ENCODE data around the gene CACNG7. TPM values are rescaled to one million over a fixed set of nuclear protein-coding genes. Genes with fewer than 3 reads are reported as not detected.
"Not testable (repeated sequence)": the region's sequence is repeated elsewhere in the genome, so short reads cannot be mapped to it uniquely, and the experiment has no call there.

Gene CACNG7
- total RNA-seq, 2 donors from 2014 or later = not detected

DNA sequence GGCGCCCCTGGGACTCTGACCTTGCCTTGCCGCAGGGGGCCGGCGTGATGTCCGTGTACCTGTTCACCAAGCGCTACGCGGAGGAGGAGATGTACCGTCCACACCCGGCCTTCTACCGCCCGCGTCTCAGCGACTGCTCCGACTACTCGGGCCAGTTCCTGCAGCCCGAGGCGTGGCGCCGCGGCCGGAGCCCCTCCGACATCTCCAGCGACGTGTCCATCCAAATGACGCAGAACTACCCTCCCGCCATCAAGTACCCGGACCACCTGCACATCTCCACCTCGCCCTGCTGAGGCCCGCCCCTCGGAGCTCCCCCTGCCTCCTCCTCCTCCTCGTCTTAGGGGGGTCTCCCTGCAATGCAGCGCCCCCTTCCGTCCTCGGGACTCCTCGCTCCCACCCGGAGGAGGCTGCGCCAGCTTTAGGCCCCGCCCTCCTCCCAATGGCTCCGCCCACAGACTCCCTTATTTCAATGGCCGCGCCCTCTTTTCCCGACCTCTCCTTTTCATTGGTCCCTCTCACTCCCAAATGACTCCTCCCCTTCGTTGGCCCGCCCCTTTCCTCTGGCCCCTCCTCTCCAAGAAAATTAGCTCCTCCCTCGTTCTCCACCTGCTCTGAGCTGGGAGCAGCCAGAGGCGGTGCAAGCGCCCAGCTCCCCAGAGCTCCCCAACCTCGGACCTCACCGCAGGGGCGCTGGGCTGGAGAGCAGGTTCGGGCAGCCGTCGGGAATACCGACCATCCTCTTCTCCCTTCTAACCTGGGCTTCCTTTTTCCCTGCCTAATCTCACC lies 33.1 kb downstream of the CACNG7 start:
- DNase-seq (no peak), ATAC-seq (no peak)
- intact Hi-C loops (cut with DNase I, micrococcal nuclease) = no loop called here

DNA sequence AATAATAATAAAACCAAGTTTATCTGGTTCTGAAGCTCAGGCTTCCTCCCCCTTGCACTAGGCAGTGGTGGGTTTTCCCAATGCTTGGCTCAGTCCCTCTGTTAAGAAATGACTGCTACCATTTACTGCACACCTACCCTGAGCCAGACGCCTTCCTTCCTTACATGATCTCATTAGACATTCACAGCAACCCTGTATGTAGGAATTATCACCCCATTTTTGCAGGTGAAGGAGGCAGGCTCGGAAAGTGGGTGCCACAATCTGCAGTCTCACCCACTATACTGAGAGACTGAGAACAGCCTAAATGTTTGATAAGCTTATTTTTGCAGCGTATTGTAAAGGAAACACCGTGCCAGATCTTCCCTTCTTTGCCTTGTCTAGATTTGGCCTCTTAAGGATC lies 35.3 kb downstream of the CACNG7 start:
- DNase-seq (no peak), ATAC-seq (no peak)
- intact Hi-C loops (cut with DNase I, micrococcal nuclease) = no loop called here

DNA sequence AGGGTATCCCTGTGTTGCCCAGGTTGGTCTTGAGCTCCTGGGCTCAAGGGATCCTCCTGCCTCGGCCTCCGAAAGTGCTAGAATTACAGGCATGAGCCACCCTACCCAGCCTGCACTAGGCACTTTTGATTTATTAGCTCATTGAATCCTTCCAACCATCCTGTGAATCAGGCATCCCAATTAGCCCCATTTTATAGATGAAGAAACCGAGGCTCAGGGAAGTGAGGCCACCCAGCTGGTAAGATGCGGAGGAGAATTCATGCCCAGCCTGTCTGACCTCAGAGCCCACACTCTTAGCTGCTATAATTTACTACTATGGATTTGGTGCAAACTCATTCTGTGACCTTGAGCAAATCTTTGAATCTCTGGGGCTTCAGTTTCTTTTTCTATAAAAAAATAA lies 35.9 kb downstream of the CACNG7 start:
- intact Hi-C loops (cut with DNase I, micrococcal nuclease) = no loop called here
- no peak for ATAC-seq
- no peak for DNase-seq

DNA sequence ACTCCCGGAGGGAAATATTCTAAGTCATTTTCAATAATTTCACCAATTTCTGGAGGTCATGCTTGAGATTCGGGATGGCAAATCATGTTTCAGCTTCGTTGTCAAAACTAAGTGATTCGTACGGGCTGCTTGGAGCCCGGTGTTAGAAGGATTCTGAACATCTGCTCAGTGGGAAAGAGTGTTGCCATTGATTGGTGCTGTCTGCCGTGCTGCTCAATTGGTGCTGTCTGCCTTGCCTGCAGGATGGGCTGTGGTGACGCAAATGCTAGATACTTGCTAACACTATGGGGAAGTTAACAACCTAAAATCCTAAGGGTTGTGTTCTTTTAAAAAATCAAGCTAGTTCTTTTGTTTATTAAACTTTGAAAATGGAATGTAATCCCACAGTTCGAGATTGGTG lies 36.4 kb downstream of the CACNG7 start:
- ATAC-seq (no peak), DNase-seq (no peak)
- intact Hi-C loops (cut with DNase I, micrococcal nuclease) = no loop called here

DNA sequence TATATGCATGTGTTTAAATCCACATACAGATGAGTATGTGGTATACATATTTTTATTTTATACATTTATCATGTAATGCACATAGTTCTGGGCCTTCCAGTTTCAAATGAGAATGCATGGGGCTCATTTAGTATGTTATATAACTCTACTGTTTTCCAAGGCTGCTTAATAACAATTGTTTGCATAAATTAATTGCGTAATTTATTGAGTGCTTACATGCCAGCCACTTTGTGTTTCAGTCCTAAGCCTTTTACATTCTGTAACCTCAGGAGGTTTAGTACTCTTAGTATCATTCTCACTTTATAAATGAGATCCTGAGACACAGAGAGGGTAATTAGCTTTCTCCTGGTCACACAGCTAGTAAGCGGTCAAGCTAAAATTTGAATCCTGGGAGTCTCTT lies 36.9 kb downstream of the CACNG7 start:
- intact Hi-C loops (cut with DNase I, micrococcal nuclease) = no loop called here
- DNase-seq = no peak
- ATAC-seq = no peak

DNA sequence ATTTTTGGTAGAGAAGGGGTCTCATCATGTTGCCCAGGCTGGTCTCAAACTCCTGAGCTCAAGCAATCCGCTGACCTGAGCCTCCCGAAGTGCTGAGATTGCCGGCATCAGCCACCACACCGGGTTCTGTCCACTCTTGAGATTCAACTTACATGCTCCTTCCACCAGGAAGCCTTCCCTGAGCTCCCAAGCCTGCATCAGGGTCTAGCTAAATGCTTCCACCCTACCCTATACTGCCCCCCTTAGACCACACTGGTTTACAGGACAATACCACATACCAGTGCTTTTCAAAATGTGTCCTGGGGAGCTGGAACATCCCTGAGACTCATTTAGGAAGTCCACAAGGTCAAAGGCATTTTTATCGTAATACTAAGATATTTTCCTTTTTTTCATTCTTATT lies 38.5 kb downstream of the CACNG7 start:
- no peak for DNase-seq
- intact Hi-C loops (cut with DNase I, micrococcal nuclease) = no loop called here
- ATAC-seq = no peak

DNA sequence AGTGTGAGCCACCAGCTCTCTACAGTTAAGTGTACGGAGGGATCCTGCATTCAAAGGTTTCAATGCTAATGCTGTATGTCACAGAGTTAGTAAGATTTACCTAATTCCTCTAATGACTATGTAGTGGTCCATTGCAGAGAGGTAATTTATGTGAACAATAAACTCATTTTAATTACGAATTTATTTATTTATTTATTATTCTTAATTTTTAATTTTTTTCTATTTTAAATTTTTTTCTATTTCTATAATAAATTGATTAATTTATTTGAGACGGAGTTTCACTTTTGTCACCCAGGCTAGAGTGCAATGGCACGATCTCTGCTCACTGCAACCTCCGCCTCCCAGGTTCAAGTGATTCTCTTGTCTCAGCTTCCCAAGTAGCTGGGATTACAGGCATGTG lies 39.5 kb downstream of the CACNG7 start:
- not testable (repeated sequence) for ATAC-seq

DNA sequence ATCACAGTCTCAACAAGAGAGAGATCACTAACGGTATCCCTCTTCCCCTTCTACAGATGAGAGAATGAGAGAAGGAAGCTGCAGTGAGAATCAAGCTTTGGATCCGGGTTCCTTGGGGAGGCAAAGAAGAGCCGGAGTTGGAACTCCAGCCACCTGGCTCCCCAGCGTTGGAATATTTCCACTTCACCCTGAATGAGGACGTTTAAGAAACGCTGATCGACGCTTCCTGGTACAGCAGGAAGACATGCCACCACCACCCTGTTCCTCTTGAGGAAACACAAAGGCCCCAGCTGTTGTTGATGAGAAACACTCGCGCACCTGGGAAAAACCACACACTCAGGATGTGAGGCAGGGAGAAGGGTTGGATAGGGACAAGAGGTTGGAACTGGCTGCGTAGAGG lies 42.4 kb downstream of the CACNG7 start:
- intact Hi-C loops (cut with DNase I, micrococcal nuclease) = no loop called here
- DNase-seq (no peak), ATAC-seq (no peak)

More for the DNA sequence above, 39.5 kb downstream of the CACNG7 start:
- intact Hi-C loops (cut with DNase I, micrococcal nuclease); DNase-seq: not testable (repeated sequence)

DNA sequence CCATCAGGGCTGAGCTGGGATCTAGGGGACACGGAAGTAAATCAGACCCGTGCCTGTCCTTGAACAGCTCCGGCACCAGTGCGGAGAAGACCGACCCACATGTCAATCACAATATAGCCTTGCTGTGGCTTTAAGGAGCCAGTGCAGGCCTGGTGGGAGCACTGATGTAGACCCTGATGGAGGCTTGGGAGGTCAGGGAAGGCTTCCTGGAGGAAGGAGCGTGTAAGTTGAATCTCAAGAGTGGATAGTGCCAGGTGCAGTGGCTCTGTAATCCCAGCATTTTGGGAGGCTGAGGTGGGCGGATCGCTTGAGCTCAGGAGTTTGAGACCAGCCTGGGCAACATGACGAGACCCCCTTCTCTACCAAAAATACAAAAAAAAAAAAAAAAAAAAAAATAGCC lies 42.9 kb downstream of the CACNG7 start:
- intact Hi-C loops (cut with DNase I, micrococcal nuclease) = no loop called here
- no peak for DNase-seq
- no peak for ATAC-seq

DNA sequence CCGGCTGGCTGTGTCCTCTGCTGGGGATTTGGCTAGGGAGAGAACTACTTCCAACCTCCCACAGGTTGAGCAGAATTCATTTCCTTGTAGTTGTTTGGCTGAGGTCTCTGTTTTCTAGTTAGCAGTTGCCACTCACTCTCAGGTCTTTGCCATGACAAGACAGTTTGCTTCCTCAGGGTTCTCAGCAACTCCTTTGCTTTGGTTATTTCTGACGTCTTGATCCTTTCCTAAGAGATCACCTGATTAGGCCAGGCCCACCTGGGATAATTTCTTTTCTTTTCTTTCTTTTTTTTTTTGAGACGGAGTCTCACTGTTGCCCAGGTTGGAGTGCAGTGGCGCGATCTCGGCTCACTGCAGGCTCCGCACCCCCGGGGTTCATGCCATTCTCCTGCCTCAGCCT lies 44.3 kb downstream of the CACNG7 start:
- DNase-seq (no peak), ATAC-seq (no peak)
- intact Hi-C loops (cut with DNase I, micrococcal nuclease) = no loop called here

DNA sequence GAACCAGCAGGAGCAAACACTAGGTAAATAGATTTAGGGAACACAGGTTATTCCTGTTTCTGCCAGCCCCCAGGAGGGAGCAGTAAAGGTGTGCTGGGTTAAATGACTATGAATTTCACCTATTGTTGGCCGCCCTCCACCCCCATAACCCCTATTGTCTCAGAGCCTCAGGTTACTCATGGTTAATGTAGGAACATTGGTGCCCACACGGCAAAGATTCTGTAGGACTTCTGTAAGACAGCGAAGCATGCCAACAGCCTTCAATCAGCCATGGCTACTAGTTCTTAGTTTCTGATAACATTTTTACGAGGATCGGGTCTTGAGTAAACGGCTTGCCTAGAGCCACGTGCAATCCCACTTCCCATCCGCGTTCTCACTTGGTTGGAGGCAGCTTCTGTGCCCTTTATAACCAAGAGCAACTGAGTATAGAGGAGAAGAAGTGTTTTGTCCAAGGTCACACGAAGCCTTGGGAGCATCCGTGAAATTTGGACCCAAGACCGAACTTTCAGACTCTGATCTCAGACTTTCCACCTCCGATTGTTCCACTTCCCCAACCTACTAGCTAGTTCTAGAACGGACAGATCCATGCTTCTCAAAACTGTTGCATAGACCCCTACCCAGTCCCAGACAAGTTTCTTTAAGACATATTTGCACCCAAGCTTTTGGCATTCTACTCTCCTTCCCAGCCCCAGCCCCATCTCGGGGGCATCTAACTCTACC lies 48.5 kb downstream of the CACNG7 start:
- intact Hi-C loops (cut with DNase I, micrococcal nuclease) = no loop called here
- ATAC-seq = no peak
- DNase-seq = no peak

DNA sequence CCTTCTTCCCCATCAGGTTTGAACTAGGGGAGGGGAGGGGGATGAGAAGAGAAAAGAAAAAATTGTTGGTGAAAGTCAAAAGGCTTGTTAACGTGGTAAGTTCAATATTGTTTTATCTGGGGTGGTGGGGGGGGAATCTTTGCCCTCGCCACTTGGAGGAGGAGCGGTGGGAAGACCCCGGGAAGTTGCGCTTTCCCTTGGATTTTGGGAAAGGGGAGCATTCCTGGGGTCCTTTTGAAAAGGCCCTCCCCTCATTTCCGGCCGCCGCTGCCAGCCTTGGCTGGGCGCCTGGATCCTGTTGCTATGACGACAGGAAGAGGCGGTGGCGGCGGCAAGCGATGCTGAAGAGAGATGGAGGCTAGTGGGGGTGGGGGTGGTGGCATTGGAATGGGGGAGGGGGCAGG lies 49.1 kb downstream of the CACNG7 start:
- ATAC-seq (no peak), DNase-seq (no peak)
- intact Hi-C loops (cut with DNase I, micrococcal nuclease) = no loop called here

DNA sequence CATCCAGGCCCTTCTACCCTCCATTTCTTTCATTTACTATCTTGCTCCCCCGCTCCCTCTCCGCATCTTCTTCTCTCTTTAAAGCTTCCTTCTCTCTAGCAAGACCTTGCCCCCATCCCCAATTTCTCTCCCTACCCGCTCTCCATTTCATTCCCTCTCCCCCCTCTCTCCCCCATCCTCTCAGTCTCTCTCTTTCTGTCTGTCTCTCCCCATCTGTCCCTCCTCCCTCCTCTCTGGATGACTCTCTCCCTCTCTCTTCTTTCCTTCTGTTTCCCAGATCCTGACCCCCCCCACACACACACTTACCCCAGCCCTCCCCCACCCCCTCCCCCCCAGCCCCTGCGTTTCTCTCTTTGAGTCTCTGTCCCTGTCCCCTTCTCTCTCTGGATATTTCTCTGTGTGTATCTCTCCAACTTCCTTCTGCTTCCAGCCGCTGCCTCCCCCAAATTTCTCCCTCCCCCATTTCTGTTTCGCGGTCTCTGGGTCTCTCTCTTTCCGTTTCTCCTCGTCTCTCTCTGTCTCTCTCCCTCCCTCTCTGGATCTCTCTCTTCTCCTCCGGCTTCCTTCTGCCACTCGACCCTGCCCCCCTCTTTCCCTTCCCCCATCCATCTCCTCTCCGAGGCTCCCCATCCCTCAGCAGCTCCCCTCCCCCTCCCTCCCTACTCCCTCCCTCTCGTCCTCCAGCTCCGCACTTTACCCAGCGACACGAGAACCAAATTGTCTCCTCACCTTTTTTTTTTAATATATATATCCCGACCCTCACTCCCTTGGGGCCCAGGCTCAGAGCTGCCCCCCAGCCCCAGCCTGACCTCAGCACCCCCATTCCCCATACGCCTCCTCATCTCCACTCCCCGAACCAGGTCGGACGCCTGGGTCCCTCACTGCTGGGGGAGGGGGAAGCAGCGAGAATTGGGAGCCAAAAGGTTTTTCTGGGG lies 50.0 kb downstream of the CACNG7 start:
- intact Hi-C loops (cut with DNase I, micrococcal nuclease) = no loop called here

DNA sequence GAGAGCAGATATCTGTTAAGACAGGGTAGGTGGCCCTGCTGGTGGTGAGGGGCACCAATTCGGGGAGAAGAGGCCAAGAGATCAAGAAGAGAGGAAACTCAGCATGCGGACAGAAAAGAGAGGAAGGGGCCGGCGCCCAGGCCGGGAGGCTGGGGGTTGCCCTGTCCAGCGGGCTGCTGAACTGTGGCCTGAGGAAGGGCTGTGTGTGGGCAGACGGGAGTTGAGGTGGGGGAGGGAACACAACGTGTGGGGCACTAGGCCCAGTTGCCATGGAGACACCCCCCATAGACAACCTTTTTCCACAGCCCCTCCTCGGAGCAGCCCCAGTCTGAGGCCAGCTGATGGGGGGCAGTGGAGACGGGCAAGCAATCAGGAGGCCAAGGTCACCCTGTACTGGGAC lies 51.1 kb downstream of the CACNG7 start:
- DNase-seq = no peak
- intact Hi-C loops (cut with DNase I, micrococcal nuclease) = no loop called here
- ATAC-seq = no peak

More for the DNA sequence above, 50.0 kb downstream of the CACNG7 start:
- DNase-seq = no peak
- no peak for ATAC-seq

DNA sequence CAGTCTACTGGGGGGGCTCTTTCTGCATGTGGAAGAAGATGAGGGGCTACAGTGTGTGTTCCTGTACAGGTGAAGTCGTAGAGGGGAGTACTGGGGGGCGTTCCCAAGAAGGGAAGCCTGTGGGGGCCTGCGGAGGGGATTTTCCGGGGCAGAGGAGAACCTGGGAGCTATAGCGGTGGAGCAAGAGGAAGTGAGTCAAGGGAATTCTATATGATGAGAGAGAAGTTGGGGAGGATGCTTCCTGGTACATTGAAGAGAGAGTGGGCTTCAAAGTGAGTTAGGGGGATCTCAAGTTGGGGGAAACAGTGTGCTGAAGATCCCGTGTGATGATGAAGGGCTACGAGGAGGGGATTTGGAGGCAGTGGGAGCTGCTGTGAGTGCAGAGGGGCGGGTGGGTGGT lies 51.8 kb downstream of the CACNG7 start:
- ATAC-seq = no peak
- intact Hi-C loops (cut with DNase I, micrococcal nuclease) = no loop called here

DNA sequence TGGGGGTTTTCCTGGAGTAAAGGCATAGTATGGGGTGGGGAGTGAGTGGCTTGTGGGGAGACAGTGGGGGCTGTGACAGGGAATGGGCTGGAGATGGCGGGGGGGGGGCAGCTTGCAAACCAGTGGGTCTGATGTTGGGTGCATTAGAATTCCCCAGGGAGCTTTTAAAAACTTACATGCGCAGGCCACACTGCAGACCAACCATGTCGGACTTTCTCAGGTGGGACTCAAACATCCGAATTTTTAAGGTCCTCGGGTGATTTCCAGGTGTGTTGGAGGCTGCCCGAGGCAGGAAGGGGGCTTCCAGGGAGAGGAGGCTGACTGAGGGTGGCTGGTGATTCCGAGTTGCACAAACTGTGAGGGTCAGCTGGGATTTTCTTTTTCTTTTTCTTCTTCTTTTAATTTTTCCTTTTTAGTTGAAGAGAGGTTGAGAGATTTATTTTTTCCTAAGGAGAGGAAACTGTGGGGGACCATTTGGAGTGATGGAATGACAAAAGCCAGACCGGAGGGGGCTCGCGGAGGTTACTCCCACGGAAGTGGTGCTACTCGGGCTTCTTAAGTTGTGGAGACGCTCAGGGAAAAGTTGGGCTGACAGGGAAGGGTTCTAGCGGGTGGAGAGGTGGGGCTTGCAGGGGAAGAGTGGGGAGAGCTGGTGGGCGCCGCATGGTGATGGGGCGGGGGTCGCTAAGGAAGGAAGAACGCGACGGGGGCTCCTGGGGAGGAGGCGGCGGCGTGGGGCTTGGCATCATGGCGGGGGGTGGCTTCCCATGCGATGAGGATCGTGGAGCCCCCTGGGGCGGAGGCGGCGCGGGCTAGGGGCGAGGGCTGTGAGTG lies 52.7 kb downstream of the CACNG7 start:
- ATAC-seq = no peak
- intact Hi-C loops (cut with DNase I, micrococcal nuclease) = no loop called here
- no peak for DNase-seq

More for the DNA sequence above, 51.8 kb downstream of the CACNG7 start:
- DNase-seq = no peak

DNA sequence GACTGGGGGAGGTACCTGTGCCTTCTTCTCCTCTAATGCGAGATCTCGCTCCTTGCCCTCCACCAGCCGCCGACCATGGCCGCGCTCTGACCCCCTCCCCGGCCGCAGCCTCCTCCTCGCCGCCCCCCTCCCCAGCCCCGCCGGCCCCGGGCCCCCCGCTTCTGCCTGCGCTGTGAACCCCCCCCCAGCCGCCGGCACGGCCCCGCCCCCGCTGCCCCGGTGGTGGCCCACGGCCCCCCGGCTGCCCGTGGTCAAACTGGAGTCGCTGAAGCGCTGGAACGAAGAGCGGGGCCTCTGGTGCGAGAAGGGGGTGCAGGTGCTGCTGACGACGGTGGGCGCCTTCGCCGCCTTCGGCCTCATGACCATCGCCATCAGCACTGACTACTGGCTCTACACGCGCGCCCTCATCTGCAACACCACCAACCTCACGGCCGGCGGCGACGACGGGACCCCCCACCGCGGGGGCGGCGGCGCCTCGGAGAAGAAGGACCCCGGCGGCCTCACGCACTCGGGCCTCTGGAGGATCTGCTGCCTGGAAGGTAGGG lies 53.9 kb downstream of the CACNG7 start, which contains the start of gene CACNG8:
Gene CACNG8 (plus strand): TSS at position 51 of the 545 bp plus-strand sequence.
- intact Hi-C loops (cut with DNase I, micrococcal nuclease) = no loop called here
- ATAC-seq = no peak
- no peak for DNase-seq

DNA sequence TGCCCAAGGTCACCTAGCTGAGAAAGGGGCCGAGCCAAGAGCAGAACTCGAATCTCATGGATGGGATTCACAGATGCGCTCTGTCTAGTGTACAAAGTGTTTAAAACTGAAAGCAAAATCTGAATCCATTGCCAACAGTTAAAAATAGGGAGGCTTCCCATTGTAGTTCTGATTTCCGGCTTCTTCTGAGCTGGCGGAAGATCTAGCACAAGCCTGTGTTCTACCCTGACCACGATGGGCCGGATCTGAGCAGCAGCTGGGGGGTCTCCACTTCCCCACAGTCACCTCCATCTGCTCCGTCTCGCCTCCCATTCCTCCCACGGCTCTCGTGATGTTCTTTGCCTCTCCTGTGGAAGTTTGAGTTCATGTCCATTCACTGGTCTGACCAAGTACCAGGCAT lies 56.0 kb downstream of the CACNG7 start:
- intact Hi-C loops (cut with DNase I, micrococcal nuclease) = no loop called here
- DNase-seq (no peak), ATAC-seq (no peak)
